HG03045 (cell line): Measurements from ENCODE around the gene ARL10.

Experiments used
- ATAC-seq: cut with Tn5 transposase; IDR thresholded peaks from one replicate; pipeline ENCODE4 v1.9.1; 2021; ENCODE audit warnings: mild to moderate bottlenecking, moderate library complexity; ENCODE audit not compliant: unreplicated experiment

ARL10 gene, protein sequence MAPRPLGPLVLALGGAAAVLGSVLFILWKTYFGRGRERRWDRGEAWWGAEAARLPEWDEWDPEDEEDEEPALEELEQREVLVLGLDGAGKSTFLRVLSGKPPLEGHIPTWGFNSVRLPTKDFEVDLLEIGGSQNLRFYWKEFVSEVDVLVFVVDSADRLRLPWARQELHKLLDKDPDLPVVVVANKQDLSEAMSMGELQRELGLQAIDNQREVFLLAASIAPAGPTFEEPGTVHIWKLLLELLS

DNA sequence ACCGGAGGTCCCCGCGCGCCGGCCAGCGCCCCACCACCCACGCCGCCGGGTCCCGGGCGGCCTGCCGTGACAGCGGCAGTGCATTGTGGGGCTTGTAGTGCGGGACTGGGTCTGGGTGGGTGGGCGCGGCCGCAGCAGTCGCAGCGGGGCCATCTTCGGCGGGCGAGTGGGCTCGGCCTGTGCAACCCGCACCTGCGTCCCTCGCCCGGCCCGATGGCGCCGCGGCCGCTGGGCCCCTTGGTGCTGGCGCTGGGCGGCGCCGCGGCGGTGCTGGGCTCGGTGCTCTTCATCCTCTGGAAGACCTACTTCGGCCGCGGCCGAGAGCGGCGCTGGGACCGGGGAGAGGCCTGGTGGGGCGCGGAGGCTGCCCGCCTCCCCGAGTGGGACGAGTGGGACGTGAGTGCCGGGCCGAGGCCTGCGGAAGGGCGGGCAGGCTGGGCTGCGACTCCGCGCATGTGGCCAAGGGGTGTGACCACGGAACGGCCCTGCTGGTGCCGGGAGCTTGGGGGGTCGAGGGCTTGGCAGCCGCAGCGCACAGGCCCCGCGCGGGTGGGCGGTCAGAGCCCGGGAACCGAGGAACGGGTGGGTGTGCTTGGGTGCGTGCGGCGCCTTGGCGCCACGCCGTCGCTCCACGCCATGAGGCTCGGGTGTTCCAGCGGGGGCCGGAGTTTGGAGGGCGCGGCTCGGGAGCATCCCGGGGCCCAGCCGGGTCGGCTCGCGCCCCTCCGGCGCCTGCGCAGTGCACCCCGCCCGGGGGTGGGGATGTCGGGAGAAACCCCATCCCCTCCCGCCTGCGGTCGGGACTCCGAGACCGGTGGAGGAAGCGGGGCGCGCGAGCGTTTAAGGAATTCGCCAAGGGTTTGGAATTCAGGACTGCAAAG lies at the start of gene ARL10:
TSS of gene ARL10 (plus strand) at position 137 of the 881 bp plus-strand sequence. CDS start at position 214, 77 bp downstream.
- peak; percentile 32 for ATAC-seq

DNA sequence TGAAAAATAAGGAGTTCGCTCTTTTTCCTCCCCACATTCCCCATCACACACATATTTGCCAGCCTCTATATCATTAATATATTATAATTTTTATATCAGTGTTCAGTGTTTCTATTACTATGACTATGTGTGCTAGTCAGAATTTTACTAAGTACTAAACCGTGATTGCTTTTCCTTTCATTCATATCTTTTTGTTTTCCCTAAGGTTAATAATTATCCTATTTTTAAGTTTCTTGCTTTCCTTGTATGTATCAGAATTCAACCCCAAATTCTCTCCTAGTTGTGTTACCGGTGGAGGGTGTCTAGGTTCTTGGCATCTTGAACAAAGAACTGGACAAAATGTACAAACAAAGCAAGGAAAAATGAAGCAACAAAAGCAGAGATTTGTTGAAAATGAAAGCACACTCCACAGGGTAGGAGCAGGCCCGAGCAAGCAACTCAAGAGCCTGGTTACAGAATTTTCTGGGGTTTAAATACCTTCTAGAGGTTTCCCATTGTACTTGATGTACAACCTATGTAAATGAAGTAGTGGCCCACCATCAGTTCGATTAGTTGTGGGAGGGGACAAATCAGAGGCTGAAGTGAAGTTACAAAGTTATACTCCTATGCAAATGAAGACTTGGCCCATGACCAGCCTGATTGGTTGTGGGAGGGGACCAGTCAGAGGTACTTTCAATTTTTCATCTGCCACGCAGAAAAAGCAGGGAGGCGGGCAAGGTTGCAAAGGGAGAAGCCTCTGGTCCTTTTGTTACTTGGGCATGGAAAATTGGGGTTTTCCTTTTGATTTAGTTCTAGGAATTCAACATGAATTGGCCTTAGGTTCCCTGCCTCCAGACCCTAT lies 47.5 kb upstream of the ARL10 start:
- ATAC-seq = no peak

DNA sequence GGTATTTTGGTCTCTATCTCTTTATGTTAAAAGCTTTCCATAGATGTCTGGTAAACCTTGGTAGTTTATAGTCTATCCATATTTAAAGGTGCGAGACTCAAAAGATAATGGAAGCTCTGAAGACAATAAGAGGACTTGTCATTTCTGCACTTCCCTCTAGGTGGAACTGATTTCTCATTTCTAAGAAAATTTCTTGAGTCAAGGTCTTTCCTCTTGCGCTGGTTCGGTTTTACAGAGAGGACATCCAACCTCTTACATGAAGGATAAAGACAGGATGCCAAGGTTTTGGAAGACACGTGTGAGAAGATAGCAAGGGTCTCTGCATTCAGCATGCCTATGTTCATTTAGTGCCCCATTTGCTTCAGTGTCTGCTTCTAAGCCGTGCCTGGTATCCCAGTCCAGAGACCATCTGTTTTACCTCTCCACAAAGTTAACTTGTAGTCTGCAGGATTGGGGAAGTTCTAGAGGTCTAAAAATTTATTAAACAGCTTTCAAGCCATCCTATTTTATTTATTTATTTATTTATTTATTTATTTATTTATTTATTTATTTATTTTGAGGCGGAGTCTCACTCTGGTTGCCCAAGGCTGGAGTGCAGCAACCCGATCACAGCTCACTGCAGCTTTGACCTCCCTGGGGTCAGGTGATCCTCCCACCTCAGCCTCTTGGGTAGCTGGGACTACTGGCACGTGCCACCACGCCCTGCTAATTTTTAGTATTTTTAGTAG lies 45.3 kb upstream of the ARL10 start:
- ATAC-seq = no peak

DNA sequence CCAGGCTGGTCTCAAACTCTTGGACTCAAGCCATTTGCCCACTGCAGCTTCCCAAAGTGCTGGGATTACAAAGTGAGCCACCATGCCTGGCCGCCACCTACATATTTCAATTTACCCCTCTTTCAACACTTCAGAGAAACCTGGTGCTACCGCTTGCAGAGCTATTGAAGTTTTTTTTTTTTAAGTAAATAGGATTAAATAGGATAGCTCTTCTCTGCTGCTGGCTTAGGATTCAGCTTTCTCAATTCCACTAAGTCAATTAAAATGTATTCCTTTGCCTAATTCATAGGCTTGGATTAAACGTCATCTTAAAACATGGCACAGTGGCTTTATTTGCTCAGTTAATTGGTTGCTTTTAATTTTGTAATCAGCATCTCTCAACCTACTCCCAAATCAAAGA lies 44.7 kb upstream of the ARL10 start:
- ATAC-seq = no peak

DNA sequence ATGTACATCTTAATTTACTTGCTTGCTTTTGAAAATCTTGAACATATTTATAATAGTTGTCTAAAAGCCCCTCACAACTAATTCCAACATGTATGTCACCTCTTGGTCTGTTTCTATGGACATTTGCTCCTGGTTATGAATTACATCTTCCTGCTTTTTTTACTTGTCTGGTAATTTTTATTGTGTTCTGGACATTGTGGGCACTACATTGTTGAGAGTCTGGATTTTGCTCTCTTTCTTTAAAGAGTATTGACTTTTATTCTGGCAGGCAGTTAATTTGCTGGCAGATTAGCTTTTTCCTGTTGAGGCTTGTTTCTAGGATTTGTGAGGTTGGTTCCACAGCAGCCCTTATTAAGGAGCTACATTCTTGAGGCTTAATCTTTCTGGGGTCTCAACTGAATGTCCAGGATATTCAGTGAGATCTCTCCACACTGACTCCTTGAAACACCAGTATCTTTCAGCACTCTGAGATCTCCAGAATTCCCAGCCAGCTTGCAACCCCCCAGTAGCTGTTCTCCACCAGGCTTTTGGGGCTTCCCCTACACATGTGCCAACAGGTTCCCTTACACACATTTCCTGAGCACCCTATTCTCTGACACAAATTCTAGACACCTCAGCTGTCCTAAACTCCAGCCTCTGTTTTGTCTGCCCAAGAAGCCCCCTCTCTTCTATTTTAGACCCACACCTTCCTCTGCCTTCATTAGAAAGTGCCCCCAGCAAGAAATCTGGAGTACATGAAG lies 31.1 kb upstream of the ARL10 start:
- no peak for ATAC-seq

DNA sequence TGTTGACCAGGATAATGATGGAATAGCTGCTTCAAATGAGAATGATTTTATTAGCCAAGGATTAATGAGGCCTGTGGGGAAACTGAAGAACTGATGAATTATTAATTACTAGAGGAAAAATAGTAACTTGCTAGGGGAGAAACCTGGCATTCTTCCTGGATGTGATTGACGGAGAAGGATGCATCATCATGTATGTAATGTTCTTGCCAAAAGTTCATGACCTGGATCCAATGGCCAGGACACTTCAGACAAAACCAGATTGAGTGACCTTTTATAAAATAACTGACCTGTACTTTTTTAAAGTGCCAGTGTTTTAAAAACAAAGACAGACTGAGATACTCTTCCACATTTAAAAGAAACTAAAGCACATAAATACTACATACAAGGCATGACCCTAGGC lies 27.4 kb upstream of the ARL10 start:
- no peak for ATAC-seq

DNA sequence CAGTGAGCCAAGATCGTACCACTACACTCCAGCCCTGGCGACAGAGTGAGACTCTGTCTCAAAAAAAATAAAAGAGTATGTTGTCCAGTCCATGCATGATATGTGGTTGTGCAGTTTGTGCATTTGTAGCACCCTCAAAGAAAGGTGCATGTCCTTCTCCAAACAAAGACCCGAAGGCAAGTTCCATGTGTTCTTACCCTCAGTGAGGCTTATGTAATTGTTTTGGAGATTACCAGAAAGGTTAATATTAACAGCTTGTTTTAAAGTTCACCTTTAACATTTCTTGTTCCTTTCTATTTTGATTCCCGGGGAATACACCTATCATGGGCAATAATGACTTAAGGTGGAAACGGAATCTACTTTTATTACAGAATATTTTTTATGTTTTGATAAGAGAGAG lies 26.0 kb upstream of the ARL10 start:
- ATAC-seq = no peak

DNA sequence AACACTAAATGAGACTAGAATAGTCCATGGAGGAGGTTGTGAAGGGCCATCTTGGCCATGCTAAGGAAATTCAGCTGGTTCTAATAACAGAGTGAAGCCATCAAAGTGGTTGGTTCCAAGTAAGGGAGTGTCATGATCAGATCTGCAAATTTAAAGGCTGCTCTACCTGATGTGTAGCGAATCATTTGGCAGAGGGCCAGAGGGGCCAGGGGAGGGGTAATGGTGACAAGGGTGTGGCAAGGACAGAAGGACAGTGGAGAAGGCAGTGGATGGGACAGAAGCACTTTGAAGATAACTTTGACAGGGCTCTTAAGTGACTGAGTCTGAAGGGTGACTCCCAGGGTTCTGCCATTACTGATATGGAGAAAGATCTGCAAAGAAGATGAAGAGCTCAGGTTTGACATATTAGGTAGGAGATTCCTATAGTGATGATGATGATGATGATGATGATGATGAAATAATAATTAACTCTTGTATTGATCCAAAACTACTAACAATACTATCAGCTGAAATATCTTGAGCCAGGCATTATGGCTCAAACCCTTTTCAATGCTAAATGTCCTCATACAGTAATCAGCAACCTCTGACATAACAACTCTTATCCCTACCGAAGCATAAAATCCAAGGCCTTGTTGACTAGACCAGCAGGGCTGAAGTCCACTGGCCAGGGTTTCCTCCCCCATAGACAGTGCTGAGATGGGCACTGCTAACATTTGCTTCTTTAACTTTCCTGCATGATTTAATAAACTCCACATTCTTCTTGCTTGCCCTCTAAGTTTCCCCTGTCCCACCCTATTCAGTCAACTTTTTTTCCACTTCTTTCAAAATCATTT lies 23.7 kb upstream of the ARL10 start:
- no peak for ATAC-seq

DNA sequence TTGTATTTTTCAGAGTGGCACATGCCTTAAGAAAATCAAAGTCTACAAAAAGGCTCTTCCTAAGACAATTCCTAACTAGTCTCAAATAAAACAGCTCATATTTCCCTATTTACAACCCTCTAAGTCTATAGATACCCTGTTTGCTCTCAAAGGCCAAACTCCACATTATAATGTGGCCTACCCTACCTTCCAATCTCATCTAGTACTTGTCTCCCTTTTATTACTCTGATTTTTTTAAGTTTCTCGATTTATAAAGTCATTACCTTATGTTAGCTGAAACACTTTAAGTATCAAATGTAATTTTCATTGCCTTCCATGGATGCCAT lies 23.2 kb upstream of the ARL10 start:
- ATAC-seq = no peak

DNA sequence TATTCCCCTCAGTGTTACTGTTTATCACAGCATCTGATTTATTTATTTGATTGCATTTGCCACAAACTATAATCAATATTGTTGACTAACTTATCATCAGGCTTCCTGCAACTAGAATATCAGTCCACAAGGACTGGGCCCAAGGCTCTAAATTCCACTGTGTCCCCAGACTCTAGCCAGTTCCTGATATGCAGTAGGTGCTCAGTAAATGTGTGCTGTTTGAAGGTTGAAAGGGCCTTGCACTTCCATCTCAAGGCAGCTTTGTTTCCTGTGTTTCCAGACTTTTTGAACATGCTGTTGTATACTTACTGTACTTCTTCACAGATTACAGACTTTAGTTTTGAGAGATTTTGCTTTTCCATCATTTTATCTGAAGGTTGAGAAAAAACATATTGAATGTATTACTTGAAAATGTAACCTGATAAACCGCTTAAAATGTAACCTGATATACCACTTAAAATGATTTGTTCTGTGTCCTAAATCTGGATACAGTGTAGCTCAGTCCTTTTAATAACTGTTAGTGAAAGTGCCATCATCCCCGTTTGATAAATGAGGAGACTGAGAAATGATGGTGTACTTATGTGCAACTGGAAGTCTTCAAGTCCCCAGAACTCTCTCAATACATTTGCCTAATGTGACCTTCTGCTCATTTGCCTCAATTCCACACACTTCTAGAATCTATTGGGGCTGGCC lies 22.4 kb upstream of the ARL10 start:
- no peak for ATAC-seq

DNA sequence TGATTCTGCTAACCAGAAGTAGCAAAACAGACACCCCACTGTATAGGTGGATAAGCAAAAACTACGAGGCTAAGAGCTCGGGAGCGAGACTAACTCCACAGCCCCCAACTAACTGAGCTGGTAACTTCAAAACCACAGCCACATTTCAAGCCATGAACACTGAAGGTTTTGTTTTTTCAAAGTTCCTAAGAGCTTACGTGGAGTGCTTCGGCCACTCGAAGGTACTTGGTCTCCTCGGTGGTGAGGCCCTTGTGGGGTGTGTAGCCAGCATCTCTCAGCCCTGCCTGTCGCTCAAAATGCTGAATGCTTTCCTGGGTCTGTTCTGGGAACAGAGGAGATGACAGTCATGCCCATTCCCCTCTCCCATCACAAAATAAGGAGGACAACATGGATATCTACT lies 14.9 kb upstream of the ARL10 start:
- no peak for ATAC-seq

DNA sequence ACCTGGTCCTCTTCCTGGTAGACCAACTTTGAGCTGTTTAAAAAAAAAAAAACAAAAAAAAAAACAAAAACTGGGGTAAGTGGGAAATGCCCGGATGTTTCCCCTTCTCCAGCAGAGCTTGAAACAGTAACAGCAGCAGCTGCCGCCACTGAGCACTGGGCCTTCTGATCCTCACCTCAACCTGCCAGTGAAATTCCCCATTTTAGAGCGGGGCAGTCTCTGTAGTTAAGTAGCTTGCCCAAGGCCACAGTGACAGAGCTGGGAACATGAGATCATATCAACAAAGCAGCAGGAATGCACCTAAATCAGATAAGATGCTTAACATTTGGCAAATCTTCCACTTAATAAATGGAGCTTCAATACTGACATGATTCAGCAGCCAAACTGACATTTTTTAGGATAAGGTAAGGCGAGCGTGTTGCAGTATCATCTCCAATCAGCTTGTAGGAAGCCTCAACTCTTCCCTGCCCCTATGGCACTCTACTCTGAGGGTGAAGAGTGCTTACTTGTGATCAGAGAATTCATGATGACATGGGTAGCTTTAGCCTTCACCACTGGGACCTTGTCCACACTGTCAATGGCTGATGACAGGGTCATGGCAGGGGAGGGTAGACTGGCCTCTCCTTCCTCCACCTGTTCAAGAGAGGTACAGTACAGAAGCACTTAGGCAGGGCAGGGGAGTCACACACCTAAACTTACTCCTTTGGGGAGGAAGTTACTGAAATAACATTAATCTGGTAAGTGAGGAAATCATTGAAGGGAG lies 13.0 kb upstream of the ARL10 start:
- ATAC-seq = no peak

DNA sequence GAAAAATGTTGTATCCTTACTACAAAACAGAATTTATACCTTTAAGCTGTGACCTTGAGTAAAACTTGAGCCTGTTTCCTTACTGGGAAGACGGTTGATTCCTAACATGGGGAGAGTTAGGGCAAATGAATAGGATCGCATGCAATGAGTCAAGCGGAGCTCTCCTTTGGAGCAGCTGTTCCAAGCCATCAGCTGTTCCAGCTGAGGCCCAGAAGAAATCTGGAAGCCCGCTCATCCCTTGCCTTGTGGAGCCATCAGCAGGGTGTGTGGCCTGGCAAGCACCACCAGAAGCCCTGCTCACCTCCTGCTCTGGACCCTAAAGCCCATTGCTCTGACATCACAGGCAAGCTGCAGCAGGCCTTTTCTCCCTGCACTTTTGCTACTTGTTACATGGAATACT lies 11.8 kb upstream of the ARL10 start:
- ATAC-seq = no peak

DNA sequence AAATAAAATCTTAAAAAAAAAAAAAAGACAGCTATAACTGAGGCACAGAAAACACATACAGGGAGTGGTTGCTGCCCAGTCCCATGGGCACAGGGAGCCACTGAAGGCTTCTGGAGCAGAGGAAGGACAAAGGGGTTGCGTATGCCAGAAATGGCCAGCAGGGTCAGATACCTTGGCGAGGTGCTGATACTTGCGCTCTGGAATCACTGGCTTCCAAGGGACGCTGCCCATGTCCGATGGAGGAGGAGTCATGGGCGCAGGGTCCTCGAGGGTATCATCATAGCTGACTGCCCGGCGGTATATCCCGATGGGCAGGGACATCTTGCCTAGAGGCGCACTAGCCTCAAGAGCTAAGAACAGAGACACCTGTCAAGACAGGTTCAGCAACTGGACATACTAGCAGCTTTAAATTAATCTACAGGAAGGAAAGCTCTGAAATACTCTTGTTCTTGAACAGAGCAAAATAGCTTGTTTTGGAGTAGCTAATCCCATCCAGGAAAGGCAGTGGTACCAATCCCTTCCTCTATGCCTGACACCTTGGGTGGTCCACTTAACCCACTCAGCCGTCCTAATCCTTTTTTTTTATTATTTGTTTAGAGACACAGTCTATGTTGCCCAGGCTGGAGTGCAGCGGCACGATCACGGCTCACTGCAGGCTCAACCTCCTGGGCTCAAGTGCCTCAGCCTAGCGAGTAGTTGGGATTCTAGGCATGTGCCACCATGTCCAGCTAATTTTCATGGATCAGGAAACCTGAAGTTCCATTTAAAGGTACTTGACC lies 9.7 kb upstream of the ARL10 start:
- no peak for ATAC-seq

DNA sequence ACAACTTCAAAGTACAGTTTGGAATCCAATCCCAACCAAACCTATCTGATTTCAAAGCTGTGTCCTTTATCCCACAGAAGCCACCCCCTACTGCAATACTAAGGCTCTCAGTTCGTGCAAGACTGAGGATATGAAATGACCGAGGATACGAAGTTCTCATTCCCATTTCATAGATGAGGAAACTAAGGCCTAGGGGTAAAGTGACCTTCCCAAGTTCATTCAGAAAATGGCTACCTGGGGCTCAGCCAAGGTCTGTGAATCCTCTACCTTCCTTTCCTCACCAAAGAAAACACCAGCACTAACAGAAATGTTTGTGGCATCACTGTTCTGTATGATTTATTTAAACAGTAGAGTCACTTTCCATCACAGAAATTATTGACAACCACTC lies 9.1 kb upstream of the ARL10 start:
- no peak for ATAC-seq

DNA sequence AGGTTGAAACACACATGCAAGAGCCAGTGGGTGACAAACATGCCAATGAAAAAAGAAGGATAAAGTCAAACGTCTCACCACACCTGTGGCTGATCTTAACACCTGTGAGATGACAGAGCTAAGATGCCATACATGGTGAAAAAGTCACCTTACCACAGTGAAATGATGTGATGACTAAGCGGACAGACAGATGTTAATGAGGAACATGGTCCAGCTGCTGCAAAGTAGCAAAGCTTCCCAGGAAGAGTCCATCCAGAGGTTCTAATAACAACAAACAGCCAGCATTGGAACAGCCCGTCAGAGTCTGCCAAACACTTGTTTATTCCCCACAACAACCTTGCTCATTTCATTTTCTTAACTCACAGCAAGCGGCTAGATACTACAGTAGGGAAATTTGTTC lies 5.6 kb upstream of the ARL10 start:
- no peak for ATAC-seq

DNA sequence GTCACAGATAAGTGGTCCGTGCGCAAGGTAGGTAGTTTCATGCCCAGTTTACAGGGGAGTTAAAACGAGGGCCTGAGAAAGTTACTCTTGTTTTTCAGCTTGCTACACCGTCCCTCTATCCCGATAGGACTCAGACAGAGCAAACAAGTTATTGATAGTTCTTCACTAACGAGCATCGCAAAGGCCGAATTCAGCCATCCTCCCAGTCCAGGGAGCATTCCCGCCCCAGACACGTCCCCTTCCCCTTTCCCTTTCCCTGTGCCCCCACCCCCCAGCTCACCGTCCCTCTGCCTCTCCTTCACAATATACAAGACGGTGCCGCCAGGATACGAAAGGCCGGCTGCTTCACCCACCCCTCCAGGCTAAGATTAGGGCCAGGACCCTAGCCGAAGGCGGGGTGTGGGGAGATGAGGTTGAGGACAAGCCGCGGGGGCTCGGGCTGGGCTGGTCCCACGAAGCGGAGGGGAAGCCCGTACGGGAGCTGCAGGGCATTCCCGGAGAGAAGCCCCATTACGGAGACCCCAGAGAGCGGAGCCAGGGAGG lies 4.3 kb upstream of the ARL10 start:
- ATAC-seq = no peak
